ENCODE results near the gene TBXAS1. TPM values are rescaled to one million over a fixed set of nuclear protein-coding genes. Genes with fewer than 3 reads are reported as not detected.

Gene TBXAS1
- total and polyA plus RNA-seq, 2 of the 8 experiments (the other 6 are each of a cell fraction or from before 2014, with no cell fraction given): 0.86 to 2.1 TPM

DNA sequence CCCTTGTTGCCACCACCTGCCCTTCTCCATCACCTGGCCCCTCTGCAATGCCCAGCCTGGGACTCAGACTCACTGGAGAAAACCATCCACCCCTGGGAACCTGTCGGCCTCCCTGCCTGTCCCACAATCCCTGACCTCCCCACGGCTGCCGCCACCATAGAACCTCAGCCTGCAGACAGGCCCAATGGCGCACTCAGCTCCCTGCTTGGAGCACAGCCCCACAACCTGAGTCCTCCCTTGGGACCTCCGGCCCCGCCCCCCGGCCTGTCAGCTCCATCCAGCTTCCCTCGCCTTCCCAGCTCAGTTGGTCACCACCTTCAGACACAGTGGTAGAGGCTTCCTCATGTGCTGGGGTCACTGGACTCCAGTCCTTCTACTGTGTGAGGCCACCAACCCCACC is 192.5 kb downstream of the TBXAS1 start (continued):
- no peak for TF ChIP-seq ASH2L (IDR thresholded peaks at IDR 0.05; ENCODE audit: low read length)
- TF ChIP-seq SRF (IDR thresholded peaks at IDR 0.05; ENCODE audit: low read depth, low read length): no peak
- no peak for TF ChIP-seq RAD21 (IDR thresholded peaks at IDR 0.05 in 1 of 2, conservative IDR thresholded peaks at IDR 0.05 in 1 of 2; ENCODE audit: low read depth in 2 of 2, low read length in 2 of 2)
- TF ChIP-seq SIX5 (IDR thresholded peaks at IDR 0.05; ENCODE audit: low read depth, low read length): no peak
- TF ChIP-seq POLR2AphosphoS5 (IDR thresholded peaks at IDR 0.05; ENCODE audit: low read depth, low read length): no peak
- no peak for TF ChIP-seq CREB1 (IDR thresholded peaks at IDR 0.05)
- TF ChIP-seq KDM4A (IDR thresholded peaks at IDR 0.05; ENCODE audit: low read depth, low read length, severe bottlenecking): no peak

Data from H1 (cell line).